ENCODE measurements around the gene GTPBP2. TPM values are rescaled to one million over a fixed set of nuclear protein-coding genes. Genes with fewer than 3 reads are reported as not detected.

The GTPBP2 gene
- total and polyA plus RNA-seq, 10 of the 15 experiments (the other 5 are each of a cell fraction or from before 2014, with no cell fraction given): 5.9 to 63.4 (median 39.8) TPM

DNA sequence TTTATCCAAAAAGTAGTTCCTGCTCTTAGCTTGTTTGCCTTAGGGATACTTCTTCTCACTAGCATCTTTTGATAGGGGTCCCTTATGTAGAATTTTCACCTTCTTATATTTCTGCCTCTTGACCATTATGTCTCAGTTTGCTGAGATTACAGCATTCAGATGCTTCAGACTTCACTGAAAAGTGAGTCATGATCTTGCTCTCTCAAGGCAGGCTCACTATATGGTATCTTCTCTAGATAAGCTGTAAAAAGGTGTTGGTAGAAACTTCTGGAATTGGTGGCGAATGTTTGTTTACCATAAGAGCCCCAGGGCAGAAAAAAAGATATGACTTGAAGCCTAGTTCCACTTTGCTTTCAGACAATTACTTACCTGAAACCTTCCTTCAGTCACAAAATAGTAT, 19.7 kb downstream of the GTPBP2 start:
- Histone ChIP-seq H4K20me1 (ENCODE audit: control insufficient read depth, insufficient read depth) (no peaks in the 10 kb centered on the region), H3K9ac (ENCODE audit: control insufficient read depth, insufficient read depth, low read length) (no peak overlapping the region), H3K4me3 (no peak overlapping the region), H3K4me1 (ENCODE audit: control insufficient read depth, insufficient read depth, low read length) (no peaks in the 10 kb centered on the region), H3K4me2 (ENCODE audit: control insufficient read depth, insufficient read depth) (no peak overlapping the region), H3K27ac (ENCODE audit: control insufficient read depth, insufficient read depth) (no peak overlapping the region), H3K9me3 (replicated peaks; ENCODE audit: control insufficient read depth, insufficient read depth, low read length) (no peaks in the 10 kb centered on the region), H3K79me2 (ENCODE audit: control insufficient read depth, insufficient read depth, low read length) (no peaks in the 10 kb centered on the region), H3K36me3 (ENCODE audit: control insufficient read depth in 2 of 2, insufficient read depth in 2 of 2, low read length in 1 of 2) (peaks cover 16 to 43% of the 10 kb centered on the region in 2 experiments), H2AFZ (ENCODE audit: control insufficient read depth, low read depth, low read length) (no peak overlapping the region), H3K27me3 (replicated peaks in 1 of 2; ENCODE audit: control insufficient read depth in 2 of 2, insufficient read depth in 2 of 2, low read length in 1 of 2) (no peaks in the 10 kb centered on the region)
- in situ Hi-C loops (cut with MboI) (no loop called here), intact Hi-C loops (cut with micrococcal nuclease; ENCODE audit: unreplicated experiment) (no loop called here)
- TF ChIP-seq, protein P1, sequence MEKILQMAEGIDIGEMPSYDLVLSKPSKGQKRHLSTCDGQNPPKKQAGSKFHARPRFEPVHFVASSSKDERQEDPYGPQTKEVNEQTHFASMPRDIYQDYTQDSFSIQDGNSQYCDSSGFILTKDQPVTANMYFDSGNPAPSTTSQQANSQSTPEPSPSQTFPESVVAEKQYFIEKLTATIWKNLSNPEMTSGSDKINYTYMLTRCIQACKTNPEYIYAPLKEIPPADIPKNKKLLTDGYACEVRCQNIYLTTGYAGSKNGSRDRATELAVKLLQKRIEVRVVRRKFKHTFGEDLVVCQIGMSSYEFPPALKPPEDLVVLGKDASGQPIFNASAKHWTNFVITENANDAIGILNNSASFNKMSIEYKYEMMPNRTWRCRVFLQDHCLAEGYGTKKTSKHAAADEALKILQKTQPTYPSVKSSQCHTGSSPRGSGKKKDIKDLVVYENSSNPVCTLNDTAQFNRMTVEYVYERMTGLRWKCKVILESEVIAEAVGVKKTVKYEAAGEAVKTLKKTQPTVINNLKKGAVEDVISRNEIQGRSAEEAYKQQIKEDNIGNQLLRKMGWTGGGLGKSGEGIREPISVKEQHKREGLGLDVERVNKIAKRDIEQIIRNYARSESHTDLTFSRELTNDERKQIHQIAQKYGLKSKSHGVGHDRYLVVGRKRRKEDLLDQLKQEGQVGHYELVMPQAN (conservative IDR thresholded peaks at IDR 0.05): no peak
- TF ChIP-seq NFYB (IDR thresholded peaks at IDR 0.05; ENCODE audit: insufficient read depth, low read depth, low read length): no peak
- no peak for TF ChIP-seq PAX8 (IDR thresholded peaks at IDR 0.05)
- ChIA-PET POLR2A (interaction anchor here (0.6 to 1.1 kb wide), 2 partner anchors 73 to 161 kb away, joined by 3 to 5 read pairs; no protein-coding TSS in a partner anchor), SMC1A (ENCODE audit: uncharacterized antibody, unreplicated experiment) (interaction anchor here (0.8 to 1.6 kb wide), 5 partner anchors 12 to 159 kb away, joined by 3 to 6 read pairs (median 5); no protein-coding TSS in a partner anchor), CTCF (interaction anchor here (0.5 to 4.7 kb wide), 28 partner anchors 9 to 704 kb away, joined by 3 to 42 read pairs (median 6); partner anchors contain the start of genes GTPBP2, MRPS18A, POLH and XPO5), RAD21 (ENCODE audit: unreplicated experiment) (interaction anchor here (0.8 to 1.4 kb wide), 3 partner anchors 18 to 470 kb away, joined by 3 to 5 read pairs (median 3); no protein-coding TSS in a partner anchor)
- FAIRE-seq (no peak), DNase-seq (ENCODE audit: low read depth, low spot score) (no peak), ATAC-seq (no peak)
- no TSS peak for BruUV-seq (replicated peaks)
- WGBS (ENCODE audit: insufficient coverage, insufficient replicate concordance, low lambda C conversion rate, missing lambda C conversion rate): 86% methylated on average over 1 of the region's 1 CpG

DNA sequence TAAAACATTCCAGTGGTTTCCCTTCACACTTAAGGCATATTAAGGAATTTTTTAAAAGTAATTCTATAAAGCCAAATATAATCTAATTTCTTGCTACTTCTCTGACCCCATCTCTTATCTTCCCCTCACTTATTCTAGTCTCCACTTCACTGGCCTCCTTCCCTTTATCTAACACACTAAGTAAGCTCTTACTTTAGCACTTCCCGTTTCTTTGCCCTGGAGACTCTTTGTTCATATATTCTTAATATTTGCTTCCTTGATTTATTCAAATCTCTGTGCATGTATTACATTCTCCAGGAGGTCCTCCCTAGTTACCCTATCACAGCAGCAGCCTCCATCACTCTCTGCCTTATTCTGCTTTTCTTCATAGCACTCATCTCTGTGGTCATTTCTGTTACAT, 20.3 kb downstream of the GTPBP2 start:
- Histone ChIP-seq H2AFZ (ENCODE audit: control insufficient read depth, low read depth, low read length) (no peak overlapping the region), H4K20me1 (ENCODE audit: control insufficient read depth, insufficient read depth) (no peaks in the 10 kb centered on the region), H3K79me2 (ENCODE audit: control insufficient read depth, insufficient read depth, low read length) (no peaks in the 10 kb centered on the region), H3K36me3 (ENCODE audit: control insufficient read depth in 2 of 2, insufficient read depth in 2 of 2, low read length in 1 of 2) (peaks cover 12 to 39% of the 10 kb centered on the region in 2 experiments), H3K4me2 (ENCODE audit: control insufficient read depth, insufficient read depth) (no peak overlapping the region), H3K9ac (ENCODE audit: control insufficient read depth, insufficient read depth, low read length) (no peak overlapping the region), H3K9me3 (replicated peaks; ENCODE audit: control insufficient read depth, insufficient read depth, low read length) (no peaks in the 10 kb centered on the region), H3K4me3 (no peak overlapping the region), H3K4me1 (ENCODE audit: control insufficient read depth, insufficient read depth, low read length) (no peaks in the 10 kb centered on the region), H3K27me3 (replicated peaks in 1 of 2; ENCODE audit: control insufficient read depth in 2 of 2, insufficient read depth in 2 of 2, low read length in 1 of 2) (no peaks in the 10 kb centered on the region), H3K27ac (ENCODE audit: control insufficient read depth, insufficient read depth) (no peak overlapping the region)
- ATAC-seq: no peak
- RAD21 ChIA-PET (ENCODE audit: unreplicated experiment): interaction anchor here (0.7 to 1.4 kb wide), 5 partner anchors 18 to 470 kb away, joined by 3 to 5 read pairs (median 3); no protein-coding TSS in a partner anchor
- no TSS peak for BruUV-seq (replicated peaks)
- no peak for DNase-seq (ENCODE audit: low read depth, low spot score)
- TF ChIP-seq SUPT20H (IDR thresholded peaks at IDR 0.05; ENCODE audit: borderline replicate concordance, control insufficient read depth, low read depth, low read length) (no peak), NFYA (IDR thresholded peaks at IDR 0.05; ENCODE audit: borderline replicate concordance, low read depth, low read length) (no peak), SPI1 (IDR thresholded peaks at IDR 0.05; ENCODE audit: borderline replicate concordance, insufficient read depth, low read depth, low read length) (peak; percentile 21; the same call in 1 of the 2 replicates)
- FAIRE-seq: no peak
- SMC1A ChIA-PET (ENCODE audit: uncharacterized antibody, unreplicated experiment): interaction anchor here (0.8 to 1.6 kb wide), 7 partner anchors 11 to 160 kb away, joined by 3 to 6 read pairs (median 4); no protein-coding TSS in a partner anchor
- CTCF ChIA-PET: interaction anchor here (0.7 to 4.7 kb wide), 33 partner anchors 7 to 705 kb away, joined by 3 to 42 read pairs (median 5); partner anchors contain the start of genes GTPBP2, MRPS18A, POLH and XPO5
- in situ Hi-C loops (cut with MboI) (no loop called here), intact Hi-C loops (cut with micrococcal nuclease; ENCODE audit: unreplicated experiment) (loop anchor here (1.0 kb wide), 1 partner anchor 470 kb away; no protein-coding TSS in a partner anchor)
- WGBS (ENCODE audit: insufficient coverage, insufficient replicate concordance, low lambda C conversion rate, missing lambda C conversion rate): 21% methylated on average over 1 of the region's 1 CpG
- POLR2A ChIA-PET: interaction anchor here (0.6 to 1.1 kb wide), 2 partner anchors 72 to 162 kb away, joined by 3 to 5 read pairs; no protein-coding TSS in a partner anchor

Data from GM12878 (cell line).